HepG2 (cell line): ENCODE data around the gene TRMT1. TPM values are rescaled to one million over a fixed set of nuclear protein-coding genes. Genes with fewer than 3 reads are reported as not detected.
A peak's percentile ranks its signal among the peaks of the same experiment; 100 is the strongest.

Experiments
- AKAP8 ChIP-seq: sonication (generic); formaldehyde crosslinking; IDR thresholded peaks from 2 replicates; pipeline ENCODE4 v1.5.1; 2020; ENCODE audit warnings: mild to moderate bottlenecking, missing genetic modification reagents
- GATAD1 ChIP-seq: IDR thresholded peaks from 2 replicates; pipeline ENCODE4 v1.6.1; 2016; ENCODE audit warnings: missing genetic modification reagents, missing compliant biosample characterization
- KLF9 ChIP-seq: IDR thresholded peaks from 2 replicates; pipeline ENCODE4 v1.6.1; 2016; ENCODE audit warnings: low read depth
- MAFG ChIP-seq: sonication (generic); formaldehyde crosslinking; IDR thresholded peaks from 2 replicates; pipeline ENCODE4 v1.5.1; 2020; ENCODE audit warnings: mild to moderate bottlenecking, missing genetic modification reagents
- MAZ ChIP-seq, 2 experiments: sonication (generic) in 1 of 2; formaldehyde crosslinking in 1 of 2; IDR thresholded peaks; 2 replicates each; pipeline versions ENCODE4 v1.5.0 to v1.6.1; 2012 to 2020; ENCODE audit warnings: low read depth in 2 of 2, mild to moderate bottlenecking in 2 of 2, borderline replicate concordance in 1 of 2, improper control_type of control experiment in 1 of 2, low read length in 1 of 2, missing genetic modification reagents in 1 of 2, moderate library complexity in 1 of 2
- PAX8 ChIP-seq: sonication (generic); formaldehyde crosslinking; IDR thresholded peaks from 2 replicates; pipeline ENCODE4 v1.8.0; 2022; ENCODE audit warnings: mild to moderate bottlenecking, missing genetic modification reagents, borderline replicate concordance
- SALL2 ChIP-seq: sonication (generic); formaldehyde crosslinking; IDR thresholded peaks from 2 replicates; pipeline ENCODE4 v1.8.1; 2023; ENCODE audit warnings: mild to moderate bottlenecking, missing genetic modification reagents, inconsistent platforms
- SIN3B ChIP-seq: fragments of 150-350 bp; IDR thresholded peaks from 2 replicates; pipeline ENCODE4 v1.6.1; 2014; ENCODE audit warnings: low read length
- SNAPC5 ChIP-seq: sonication (generic); formaldehyde crosslinking; IDR thresholded peaks from 2 replicates; pipeline ENCODE4 v1.8.1; 2023; ENCODE audit warnings: mild to moderate bottlenecking, missing genetic modification reagents, borderline replicate concordance
- SOX13 ChIP-seq, 3 experiments: fragments of 450-650 bp in 1 of 3; sonication (generic) in 1 of 3; formaldehyde crosslinking in 1 of 3; IDR thresholded peaks in 2 of 3; conservative IDR thresholded peaks in 1 of 3; 2 replicates each; pipeline versions ENCODE4 v1.5.0 to v1.6.1; 2016 to 2020; ENCODE audit warnings: antibody characterized with exemption in 1 of 3, mild to moderate bottlenecking in 1 of 3, missing compliant biosample characterization in 1 of 3, missing genetic modification reagents in 1 of 3, moderate library complexity in 1 of 3
- TBX2 ChIP-seq: sonication (generic); formaldehyde crosslinking; IDR thresholded peaks from 2 replicates; pipeline ENCODE4 v1.5.0; 2020; ENCODE audit warnings: missing genetic modification reagents, mild to moderate bottlenecking, borderline replicate concordance
- ZFY ChIP-seq: sonication (generic); formaldehyde crosslinking; IDR thresholded peaks from 2 replicates; pipeline ENCODE4 v1.4.0; 2020; ENCODE audit warnings: missing genetic modification reagents
- ZIK1 ChIP-seq: sonication (generic); formaldehyde crosslinking; IDR thresholded peaks from 2 replicates; pipeline ENCODE4 v1.5.0; 2020; ENCODE audit warnings: mild to moderate bottlenecking, low read depth, missing genetic modification reagents, borderline replicate concordance
- ZKSCAN1 ChIP-seq: fragments of 150-350 bp; IDR thresholded peaks from 2 replicates; pipeline ENCODE4 v1.6.1; 2014; ENCODE audit warnings: low read length
- ZNF230 ChIP-seq: sonication (generic); formaldehyde crosslinking; IDR thresholded peaks from 2 replicates; pipeline ENCODE4 v1.4.0; 2020; ENCODE audit warnings: mild to moderate bottlenecking, missing genetic modification reagents
- ZNF317 ChIP-seq: sonication (generic); formaldehyde crosslinking; IDR thresholded peaks from 2 replicates; pipeline ENCODE4 v1.5.0; 2020; ENCODE audit warnings: mild to moderate bottlenecking, missing genetic modification reagents
- ZNF431 ChIP-seq: sonication (generic); formaldehyde crosslinking; IDR thresholded peaks from 2 replicates; pipeline ENCODE4 v1.9.0; 2022; ENCODE audit warnings: missing genetic modification reagents, low read depth, mild to moderate bottlenecking, borderline replicate concordance
- ZNF550 ChIP-seq: sonication (generic); formaldehyde crosslinking; IDR thresholded peaks from 2 replicates; pipeline ENCODE4 v1.4.0; 2020; ENCODE audit warnings: mild to moderate bottlenecking, missing genetic modification reagents, borderline replicate concordance
- ZNF563 ChIP-seq: sonication (generic); formaldehyde crosslinking; IDR thresholded peaks from 2 replicates; pipeline ENCODE4 v1.8.0; 2022; ENCODE audit warnings: mild to moderate bottlenecking, moderate library complexity, missing genetic modification reagents
- ZNF619 ChIP-seq: sonication (generic); formaldehyde crosslinking; IDR thresholded peaks from 2 replicates; pipeline ENCODE4 v1.4.0; 2020; ENCODE audit warnings: mild to moderate bottlenecking, missing genetic modification reagents
- ZNF816 ChIP-seq: sonication (generic); formaldehyde crosslinking; IDR thresholded peaks from 2 replicates; pipeline ENCODE4 v1.8.0; 2022; ENCODE audit warnings: missing genetic modification reagents, mild to moderate bottlenecking, borderline replicate concordance
- polyA plus RNA-seq, 8 experiments: library from polyadenylated mRNA; depleted of rRNA in 3 of 8; stranded (reverse) in 7 of 8; unstranded in 1 of 8; fragments of >200 nt; fragmentation: Illumina TruSeq in 4 of 8; extraction: Trizol in 4 of 8; gene quantifications; 2 replicates each; pipeline versions ENCODE4 v1.2.1 to v1.2.3, GENCODE V29; 2011 to 2016; ENCODE audit warnings: low read depth in 4 of 8, missing spikeins in 1 of 8, mixed read lengths in 1 of 8; ENCODE audit not compliant: insufficient read depth in 1 of 8
- total RNA-seq, 5 experiments: library from RNA; depleted of rRNA; stranded (reverse); fragments of >200 nt; fragmentation: Illumina TruSeq; extraction: Trizol; gene quantifications; 2 replicates each; pipeline ENCODE4 v1.2.3, GENCODE V29; 2016; ENCODE audit warnings: low read depth in 1 of 5
- TF ChIP-seq, protein P1 (sequence below): sonication (generic); formaldehyde crosslinking; IDR thresholded peaks from 2 replicates; pipeline ENCODE4 v1.4.0; 2020; ENCODE audit warnings: missing genetic modification reagents
- TF ChIP-seq, protein P2 (sequence below): sonication (generic); formaldehyde crosslinking; IDR thresholded peaks from 2 replicates; pipeline ENCODE4 v1.5.1; 2020; ENCODE audit warnings: mild to moderate bottlenecking, missing genetic modification reagents

TRMT1 gene
- total and polyA plus RNA-seq, 2 of the 13 experiments (the other 11 are each of a cell fraction or from before 2014, with no cell fraction given), result 35.5 to 44.1 TPM

DNA sequence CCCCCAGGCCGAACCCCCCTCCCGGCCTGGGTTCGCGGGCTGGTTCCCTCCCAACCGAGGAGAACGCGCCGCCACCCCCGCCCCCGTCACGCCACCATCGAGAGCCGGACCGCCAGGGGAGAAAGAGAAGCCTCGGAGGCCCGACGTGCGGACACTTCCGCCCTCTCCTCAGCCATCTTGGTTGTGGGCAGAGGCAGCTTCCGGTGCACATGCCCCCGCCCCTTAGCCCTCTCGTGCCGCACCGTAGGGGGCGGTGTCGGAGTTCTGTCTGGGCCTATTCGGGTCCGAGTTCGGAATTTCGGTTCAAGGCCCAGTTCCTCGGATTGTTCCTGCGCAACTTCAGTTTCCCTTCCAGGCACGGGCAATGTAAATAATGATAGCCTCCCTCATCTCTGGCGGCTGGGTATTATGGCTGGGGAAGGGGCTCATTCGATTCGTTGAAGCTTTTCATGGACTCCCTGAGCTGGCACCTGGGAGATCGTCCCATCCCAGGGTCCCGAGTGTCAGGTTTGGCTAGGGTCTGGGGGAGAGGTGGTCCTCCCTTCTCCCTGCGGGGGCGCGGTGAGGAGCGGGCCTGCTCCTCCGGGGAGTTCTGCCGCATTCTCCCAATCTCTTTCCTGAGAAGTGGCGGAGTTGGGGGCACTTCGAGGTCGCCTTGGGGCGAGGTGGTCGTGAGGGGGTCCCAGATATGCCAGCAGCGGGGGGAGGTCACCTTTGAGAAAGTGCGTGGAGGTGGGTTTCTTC, 33.8 kb upstream of the TRMT1 start, which contains the start of the genes IER2 and STX10 (continued):
- TF ChIP-seq, protein P1, sequence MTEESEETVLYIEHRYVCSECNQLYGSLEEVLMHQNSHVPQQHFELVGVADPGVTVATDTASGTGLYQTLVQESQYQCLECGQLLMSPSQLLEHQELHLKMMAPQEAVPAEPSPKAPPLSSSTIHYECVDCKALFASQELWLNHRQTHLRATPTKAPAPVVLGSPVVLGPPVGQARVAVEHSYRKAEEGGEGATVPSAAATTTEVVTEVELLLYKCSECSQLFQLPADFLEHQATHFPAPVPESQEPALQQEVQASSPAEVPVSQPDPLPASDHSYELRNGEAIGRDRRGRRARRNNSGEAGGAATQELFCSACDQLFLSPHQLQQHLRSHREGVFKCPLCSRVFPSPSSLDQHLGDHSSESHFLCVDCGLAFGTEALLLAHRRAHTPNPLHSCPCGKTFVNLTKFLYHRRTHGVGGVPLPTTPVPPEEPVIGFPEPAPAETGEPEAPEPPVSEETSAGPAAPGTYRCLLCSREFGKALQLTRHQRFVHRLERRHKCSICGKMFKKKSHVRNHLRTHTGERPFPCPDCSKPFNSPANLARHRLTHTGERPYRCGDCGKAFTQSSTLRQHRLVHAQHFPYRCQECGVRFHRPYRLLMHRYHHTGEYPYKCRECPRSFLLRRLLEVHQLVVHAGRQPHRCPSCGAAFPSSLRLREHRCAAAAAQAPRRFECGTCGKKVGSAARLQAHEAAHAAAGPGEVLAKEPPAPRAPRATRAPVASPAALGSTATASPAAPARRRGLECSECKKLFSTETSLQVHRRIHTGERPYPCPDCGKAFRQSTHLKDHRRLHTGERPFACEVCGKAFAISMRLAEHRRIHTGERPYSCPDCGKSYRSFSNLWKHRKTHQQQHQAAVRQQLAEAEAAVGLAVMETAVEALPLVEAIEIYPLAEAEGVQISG, result peak; percentile 99
- TF ChIP-seq TBX2 (CRISPR knock-in tag) (peak; percentile 76; the same call in 1 of the 2 replicates), ZIK1 (CRISPR knock-in tag) (0 out of 2 replicates have a peak, but pooled peaks have one; percentile 22), ZNF563 (CRISPR knock-in tag) (no peak), ZKSCAN1 (no peak), ZNF230 (CRISPR knock-in tag) (no peak), MAZ (IDR thresholded peaks at IDR 0.05; ENCODE audit: borderline replicate concordance, low read depth, low read length) (peak; percentile 82), MAZ (CRISPR knock-in tag; IDR thresholded peaks at IDR 0.05; ENCODE audit: low read depth) (peak; percentile 94), MAFG (CRISPR knock-in tag) (no peak), PAX8 (CRISPR knock-in tag) (no peak), ZNF317 (peak; percentile 54; the same call in 1 of the 2 replicates), ZNF431 (CRISPR knock-in tag) (no peak), AKAP8 (CRISPR knock-in tag) (no peak), ZNF550 (CRISPR knock-in tag) (peak; percentile 41; the same call in 1 of the 2 replicates), SOX13 (IDR thresholded peaks at IDR 0.05) (no peak; the same call in 1 of the 2 replicates), SOX13 (CRISPR knock-in tag; conservative IDR thresholded peaks at IDR 0.05 in 1 of 2, IDR thresholded peaks at IDR 0.05 in 1 of 2) (peak in 1 of 2 experiments; percentile 65; a peak in 2 of 4 replicates), SIN3B (no peak; the same call in 1 of the 2 replicates), SALL2 (CRISPR knock-in tag) (peak; percentile 51; the same call in 1 of the 2 replicates), KLF9 (CRISPR knock-in tag) (no peak), ZNF619 (CRISPR knock-in tag) (no peak; the same call in 1 of the 2 replicates), GATAD1 (CRISPR knock-in tag) (peak; percentile 92), SNAPC5 (CRISPR knock-in tag) (0 out of 2 replicates have a peak, but pooled peaks have one; percentile 64), ZFY (peak; percentile 88), ZNF816 (CRISPR knock-in tag) (peak; percentile 77; the same call in 1 of the 2 replicates)
- TF ChIP-seq, protein P2, sequence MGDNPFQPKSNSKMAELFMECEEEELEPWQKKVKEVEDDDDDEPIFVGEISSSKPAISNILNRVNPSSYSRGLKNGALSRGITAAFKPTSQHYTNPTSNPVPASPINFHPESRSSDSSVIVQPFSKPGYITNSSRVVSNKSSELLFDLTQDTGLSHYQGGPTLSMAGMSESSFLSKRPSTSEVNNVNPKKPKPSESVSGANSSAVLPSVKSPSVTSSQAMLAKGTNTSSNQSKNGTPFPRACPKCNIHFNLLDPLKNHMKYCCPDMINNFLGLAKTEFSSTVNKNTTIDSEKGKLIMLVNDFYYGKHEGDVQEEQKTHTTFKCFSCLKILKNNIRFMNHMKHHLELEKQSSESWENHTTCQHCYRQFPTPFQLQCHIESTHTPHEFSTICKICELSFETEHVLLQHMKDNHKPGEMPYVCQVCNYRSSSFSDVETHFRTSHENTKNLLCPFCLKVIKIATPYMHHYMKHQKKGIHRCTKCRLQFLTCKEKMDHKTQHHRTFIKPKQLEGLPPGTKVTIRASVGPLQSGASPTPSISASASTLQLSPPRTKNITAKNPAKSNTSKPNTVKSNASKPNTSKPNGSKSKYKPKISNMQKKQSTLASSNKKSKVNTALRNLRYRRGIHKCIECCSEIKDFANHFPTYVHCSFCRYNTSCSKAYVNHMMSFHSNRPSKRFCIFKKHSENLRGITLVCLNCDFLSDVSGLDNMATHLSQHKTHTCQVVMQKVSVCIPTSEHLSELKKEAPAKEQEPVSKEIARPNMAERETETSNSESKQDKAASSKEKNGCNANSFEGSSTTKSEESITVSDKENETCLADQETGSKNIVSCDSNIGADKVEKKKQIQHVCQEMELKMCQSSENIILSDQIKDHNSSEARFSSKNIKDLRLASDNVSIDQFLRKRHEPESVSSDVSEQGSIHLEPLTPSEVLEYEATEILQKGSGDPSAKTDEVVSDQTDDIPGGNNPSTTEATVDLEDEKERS (CRISPR knock-in tag), result peak; percentile 65; the same call in 1 of the 2 replicates
